GM23338 (cell line): Measurements from ENCODE around the gene CADPS. TPM values are rescaled to one million over a fixed set of nuclear protein-coding genes. Genes with fewer than 3 reads are reported as not detected.

Experiments
- ATAC-seq: fragments of 200-7000 bp; cut with Tn5 transposase; 3 replicates; pipeline ENCODE4 v1.9.1; 2020
- DNase-seq: peaks from one replicate; pipeline ENCODE4 v3.0.0-alpha.2; 2015; ENCODE audit warnings: low spot score
- H2AFZ ChIP-seq: fragments of 200-600 bp; sonication (generic); 2 replicates; pipeline ENCODE4 v1.8.0; 2016; ENCODE audit warnings: antibody characterized with exemption, mild to moderate bottlenecking, moderate library complexity
- H3F3A ChIP-seq: fragments of 200-600 bp; sonication (generic); replicated peaks from 2 replicates; pipeline ENCODE4 v1.8.0; 2017; ENCODE audit warnings: antibody characterized with exemption, mixed run types, low read depth
- H3K27ac ChIP-seq: fragments of 200-600 bp; sonication (generic); 2 replicates; pipeline ENCODE4 v1.6.1; 2016; ENCODE audit warnings: low read depth
- H3K27me3 ChIP-seq: fragments of 200-600 bp; sonication (generic); 2 replicates; pipeline ENCODE4 v1.8.0; 2016; ENCODE audit warnings: mild to moderate bottlenecking, mixed run types, moderate library complexity; ENCODE audit not compliant: insufficient read depth
- H3K36me3 ChIP-seq: fragments of 200-600 bp; sonication (generic); 2 replicates; pipeline ENCODE4 v1.8.0; 2016; ENCODE audit warnings: mild to moderate bottlenecking; ENCODE audit not compliant: insufficient read depth
- H3K4me1 ChIP-seq: fragments of 200-600 bp; sonication (generic); 2 replicates; pipeline ENCODE4 v1.8.0; 2016; ENCODE audit warnings: mild to moderate bottlenecking, moderate library complexity; ENCODE audit not compliant: insufficient read depth
- H3K4me2 ChIP-seq: fragments of 200-600 bp; sonication (generic); 2 replicates; pipeline ENCODE4 v1.7.1; 2017; ENCODE audit warnings: mixed run types
- H3K4me3 ChIP-seq: fragments of 200-600 bp; sonication (generic); 2 replicates; pipeline ENCODE4 v1.6.1; 2016; ENCODE audit warnings: mixed run types
- H3K79me2 ChIP-seq: fragments of 200-600 bp; sonication (generic); replicated peaks from 2 replicates; pipeline ENCODE4 v1.8.0; 2017; ENCODE audit warnings: mild to moderate bottlenecking; ENCODE audit not compliant: insufficient read depth
- H3K9me2 ChIP-seq: fragments of 200-600 bp; sonication (generic); 2 replicates; pipeline ENCODE4 v1.8.0; 2017; ENCODE audit not compliant: insufficient read depth
- H4K20me1 ChIP-seq: fragments of 200-600 bp; sonication (generic); replicated peaks from 2 replicates; pipeline ENCODE4 v1.8.0; 2017; ENCODE audit warnings: mild to moderate bottlenecking; ENCODE audit not compliant: insufficient read depth
- H3K27ac Mint-ChIP-seq: 2 replicates; pipeline ENCODE4 v1.8.0; 2020; ENCODE audit warnings: inconsistent platforms, mild to moderate bottlenecking, moderate library complexity, mixed read lengths
- H3K27me3 Mint-ChIP-seq: 3 replicates; pipeline ENCODE4 v1.8.0; 2022; ENCODE audit warnings: low read depth, mild to moderate bottlenecking, moderate library complexity, mixed read lengths, inconsistent platforms; ENCODE audit not compliant: insufficient read depth, poor library complexity
- H3K36me3 Mint-ChIP-seq: 3 replicates; pipeline ENCODE4 v1.8.0; 2021; ENCODE audit warnings: low read depth, mild to moderate bottlenecking, inconsistent platforms, moderate library complexity, mixed read lengths
- H3K4me1 Mint-ChIP-seq: 3 replicates; pipeline ENCODE4 v1.8.0; 2020; ENCODE audit warnings: mild to moderate bottlenecking, inconsistent platforms, mixed read lengths
- H3K4me3 Mint-ChIP-seq: 3 replicates; pipeline ENCODE4 v1.8.0; 2021; ENCODE audit warnings: moderate library complexity, mild to moderate bottlenecking, inconsistent platforms, mixed read lengths
- H3K9me3 Mint-ChIP-seq: 3 replicates; pipeline ENCODE4 v1.8.0; 2020; ENCODE audit warnings: moderate library complexity, mild to moderate bottlenecking, inconsistent platforms, mixed read lengths
- CREB1 ChIP-seq: fragments of 250-450 bp; sonication (Bioruptor Pico); IDR thresholded peaks from 2 replicates; pipeline ENCODE4 v1.5.0; 2020; ENCODE audit warnings: low read depth, mild to moderate bottlenecking, moderate library complexity
- EZH2phosphoT487 ChIP-seq: fragments of 200-600 bp; sonication (generic); IDR thresholded peaks from one replicate; pipeline ENCODE4 v1.8.1; 2018; ENCODE audit warnings: antibody characterized with exemption; ENCODE audit not compliant: unreplicated experiment
- NANOG ChIP-seq: IDR thresholded peaks from 2 replicates; pipeline ENCODE4 v1.6.1; 2016; ENCODE audit warnings: antibody characterized with exemption, borderline replicate concordance
- POLR2AphosphoS5 ChIP-seq: IDR thresholded peaks from 2 replicates; pipeline ENCODE4 v1.6.1; 2016; ENCODE audit warnings: antibody characterized with exemption, low read depth
- STAT1 ChIP-seq: IDR thresholded peaks from one replicate; pipeline ENCODE4 v1.6.1; 2016; ENCODE audit warnings: antibody characterized with exemption; ENCODE audit not compliant: unreplicated experiment
- ZNF331 ChIP-seq: fragments of 250-450 bp; sonication (Bioruptor Pico); IDR thresholded peaks from 2 replicates; pipeline ENCODE4 v1.5.0; 2020; ENCODE audit warnings: low read depth, mild to moderate bottlenecking, moderate library complexity
- polyA plus RNA-seq: library from polyadenylated mRNA; unstranded; fragments of >200 nt; fragmentation: Nextera tagmentation; extraction: Ambion mirVana; gene quantifications from 2 replicates; pipeline ENCODE4 v1.2.1, GENCODE V29; 2016
- total RNA-seq: library from RNA; depleted of rRNA; stranded (reverse); fragments of >200 nt; shearing (Covaris generic); gene quantifications from 2 replicates; pipeline ENCODE4 v1.2.3, GENCODE V29; 2014
- TF ChIP-seq, protein P1 (sequence below): IDR thresholded peaks from 2 replicates; pipeline ENCODE4 v1.6.1; 2016; ENCODE audit warnings: antibody characterized with exemption
- TF ChIP-seq, protein P2 (sequence below): IDR thresholded peaks from one replicate; pipeline ENCODE4 v1.6.1; 2018; ENCODE audit warnings: antibody characterized with exemption; ENCODE audit not compliant: unreplicated experiment
- TF ChIP-seq, protein P3 (sequence below), 2 experiments: fragments of 200-600 bp in 1 of 2; sonication (generic) in 1 of 2; conservative IDR thresholded peaks; 2 replicates each; pipeline versions ENCODE4 v1.5.1 to v1.6.1; 2016 to 2017; ENCODE audit warnings: antibody characterized with exemption in 2 of 2, low read depth in 2 of 2, mild to moderate bottlenecking in 2 of 2, moderate library complexity in 1 of 2

CADPS gene
- total and polyA plus RNA-seq, 2 experiments from 2014 or later = 14.7 to 22.0 TPM

DNA sequence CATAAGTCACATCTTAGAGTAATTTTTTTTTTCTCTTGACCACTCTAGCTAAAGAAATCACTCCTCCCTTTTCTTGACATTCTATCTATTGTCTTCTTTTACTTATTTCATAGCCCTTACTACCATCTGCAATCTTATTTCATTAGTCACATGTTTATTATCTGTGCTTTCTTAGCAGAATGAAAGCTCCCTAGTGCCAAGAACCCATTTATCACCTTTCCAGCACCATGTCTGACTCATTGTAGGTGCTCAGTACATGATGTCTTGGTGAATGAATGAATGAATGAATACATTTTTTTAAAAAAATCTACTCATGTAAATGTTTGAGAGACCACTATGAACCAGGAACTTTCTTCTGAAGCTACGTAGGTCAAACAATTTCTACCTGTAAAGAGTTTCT, 157.2 kb downstream of the CADPS start:
- Histone ChIP-seq H2AFZ (no peak overlapping the region), H3K79me2 (no peaks in the 10 kb centered on the region), H3F3A (no peaks in the 10 kb centered on the region), H3K9me2 (0 out of 2 replicates have a peak, but pooled peaks cover 3% of the 10 kb centered on the region), H3K27ac (no peak overlapping the region), H3K4me3 (no peak overlapping the region), H3K36me3 (no peaks in the 10 kb centered on the region), H4K20me1 (no peaks in the 10 kb centered on the region), H3K27me3 (no peaks in the 10 kb centered on the region), H3K4me1 (peaks cover 10% of the 10 kb centered on the region; the same call in 1 of the 2 replicates), H3K4me2 (no peak overlapping the region)
- Mint-ChIP-seq H3K9me3 (no peaks in the 10 kb centered on the region; the same call in 2 of the 3 replicates), H3K27me3 (no peaks in the 10 kb centered on the region), H3K36me3 (no peaks in the 10 kb centered on the region), H3K4me1 (peaks cover 20% of the 10 kb centered on the region), H3K27ac (no peak overlapping the region), H3K4me3 (no peak overlapping the region)
- ATAC-seq = no peak
- DNase-seq = no peak
- TF ChIP-seq ZNF331 (CRISPR knock-in tag) = no peak
- TF ChIP-seq, protein P1, sequence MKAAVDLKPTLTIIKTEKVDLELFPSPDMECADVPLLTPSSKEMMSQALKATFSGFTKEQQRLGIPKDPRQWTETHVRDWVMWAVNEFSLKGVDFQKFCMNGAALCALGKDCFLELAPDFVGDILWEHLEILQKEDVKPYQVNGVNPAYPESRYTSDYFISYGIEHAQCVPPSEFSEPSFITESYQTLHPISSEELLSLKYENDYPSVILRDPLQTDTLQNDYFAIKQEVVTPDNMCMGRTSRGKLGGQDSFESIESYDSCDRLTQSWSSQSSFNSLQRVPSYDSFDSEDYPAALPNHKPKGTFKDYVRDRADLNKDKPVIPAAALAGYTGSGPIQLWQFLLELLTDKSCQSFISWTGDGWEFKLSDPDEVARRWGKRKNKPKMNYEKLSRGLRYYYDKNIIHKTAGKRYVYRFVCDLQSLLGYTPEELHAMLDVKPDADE = no peak
- TF ChIP-seq, protein P2, sequence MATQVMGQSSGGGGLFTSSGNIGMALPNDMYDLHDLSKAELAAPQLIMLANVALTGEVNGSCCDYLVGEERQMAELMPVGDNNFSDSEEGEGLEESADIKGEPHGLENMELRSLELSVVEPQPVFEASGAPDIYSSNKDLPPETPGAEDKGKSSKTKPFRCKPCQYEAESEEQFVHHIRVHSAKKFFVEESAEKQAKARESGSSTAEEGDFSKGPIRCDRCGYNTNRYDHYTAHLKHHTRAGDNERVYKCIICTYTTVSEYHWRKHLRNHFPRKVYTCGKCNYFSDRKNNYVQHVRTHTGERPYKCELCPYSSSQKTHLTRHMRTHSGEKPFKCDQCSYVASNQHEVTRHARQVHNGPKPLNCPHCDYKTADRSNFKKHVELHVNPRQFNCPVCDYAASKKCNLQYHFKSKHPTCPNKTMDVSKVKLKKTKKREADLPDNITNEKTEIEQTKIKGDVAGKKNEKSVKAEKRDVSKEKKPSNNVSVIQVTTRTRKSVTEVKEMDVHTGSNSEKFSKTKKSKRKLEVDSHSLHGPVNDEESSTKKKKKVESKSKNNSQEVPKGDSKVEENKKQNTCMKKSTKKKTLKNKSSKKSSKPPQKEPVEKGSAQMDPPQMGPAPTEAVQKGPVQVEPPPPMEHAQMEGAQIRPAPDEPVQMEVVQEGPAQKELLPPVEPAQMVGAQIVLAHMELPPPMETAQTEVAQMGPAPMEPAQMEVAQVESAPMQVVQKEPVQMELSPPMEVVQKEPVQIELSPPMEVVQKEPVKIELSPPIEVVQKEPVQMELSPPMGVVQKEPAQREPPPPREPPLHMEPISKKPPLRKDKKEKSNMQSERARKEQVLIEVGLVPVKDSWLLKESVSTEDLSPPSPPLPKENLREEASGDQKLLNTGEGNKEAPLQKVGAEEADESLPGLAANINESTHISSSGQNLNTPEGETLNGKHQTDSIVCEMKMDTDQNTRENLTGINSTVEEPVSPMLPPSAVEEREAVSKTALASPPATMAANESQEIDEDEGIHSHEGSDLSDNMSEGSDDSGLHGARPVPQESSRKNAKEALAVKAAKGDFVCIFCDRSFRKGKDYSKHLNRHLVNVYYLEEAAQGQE = no peak
- TF ChIP-seq STAT1 = no peak
- TF ChIP-seq, protein P3, sequence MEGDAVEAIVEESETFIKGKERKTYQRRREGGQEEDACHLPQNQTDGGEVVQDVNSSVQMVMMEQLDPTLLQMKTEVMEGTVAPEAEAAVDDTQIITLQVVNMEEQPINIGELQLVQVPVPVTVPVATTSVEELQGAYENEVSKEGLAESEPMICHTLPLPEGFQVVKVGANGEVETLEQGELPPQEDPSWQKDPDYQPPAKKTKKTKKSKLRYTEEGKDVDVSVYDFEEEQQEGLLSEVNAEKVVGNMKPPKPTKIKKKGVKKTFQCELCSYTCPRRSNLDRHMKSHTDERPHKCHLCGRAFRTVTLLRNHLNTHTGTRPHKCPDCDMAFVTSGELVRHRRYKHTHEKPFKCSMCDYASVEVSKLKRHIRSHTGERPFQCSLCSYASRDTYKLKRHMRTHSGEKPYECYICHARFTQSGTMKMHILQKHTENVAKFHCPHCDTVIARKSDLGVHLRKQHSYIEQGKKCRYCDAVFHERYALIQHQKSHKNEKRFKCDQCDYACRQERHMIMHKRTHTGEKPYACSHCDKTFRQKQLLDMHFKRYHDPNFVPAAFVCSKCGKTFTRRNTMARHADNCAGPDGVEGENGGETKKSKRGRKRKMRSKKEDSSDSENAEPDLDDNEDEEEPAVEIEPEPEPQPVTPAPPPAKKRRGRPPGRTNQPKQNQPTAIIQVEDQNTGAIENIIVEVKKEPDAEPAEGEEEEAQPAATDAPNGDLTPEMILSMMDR (conservative IDR thresholded peaks at IDR 0.05; ENCODE audit: low read depth in 2 of 2) = no peak

DNA sequence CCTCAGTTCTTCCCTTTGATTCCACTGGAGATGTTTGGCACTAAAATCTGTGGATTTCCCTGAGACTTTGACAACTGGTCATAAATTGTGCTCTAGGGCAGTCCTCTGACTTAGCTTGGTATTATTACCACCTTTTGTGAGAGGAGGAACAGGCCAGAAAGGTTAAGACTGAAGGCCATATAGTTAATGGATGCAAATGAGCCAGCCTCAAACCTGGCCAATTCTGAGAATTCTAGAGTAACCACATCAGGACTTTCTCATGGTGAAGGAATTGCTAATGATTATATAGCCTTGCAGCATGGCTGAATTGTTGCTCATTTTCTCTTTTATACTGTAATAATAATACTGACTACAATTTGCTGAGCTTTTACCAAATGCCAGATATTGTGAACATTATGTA, 162.5 kb downstream of the CADPS start:
- Histone ChIP-seq H2AFZ (no peak overlapping the region), H3K79me2 (no peaks in the 10 kb centered on the region), H3K9me2 (no peaks in the 10 kb centered on the region), H4K20me1 (no peaks in the 10 kb centered on the region), H3K36me3 (no peaks in the 10 kb centered on the region), H3K27ac (no peak overlapping the region), H3K27me3 (no peaks in the 10 kb centered on the region), H3K4me2 (no peak overlapping the region), H3K4me3 (no peak overlapping the region), H3K4me1 (peaks cover 41% of the 10 kb centered on the region), H3F3A (no peaks in the 10 kb centered on the region)
- no peak for ATAC-seq
- Mint-ChIP-seq H3K4me1 (peaks cover 33% of the 10 kb centered on the region), H3K9me3 (no peaks in the 10 kb centered on the region), H3K27ac (no peak overlapping the region), H3K4me3 (no peak overlapping the region), H3K27me3 (no peaks in the 10 kb centered on the region), H3K36me3 (no peaks in the 10 kb centered on the region)
- no peak for DNase-seq
- TF ChIP-seq NANOG (no peak), EZH2phosphoT487 (no peak), POLR2AphosphoS5 (no peak), CREB1 (no peak)
- TF ChIP-seq, protein P1 = no peak
